ENCODE results near the gene CERS3. TPM values are rescaled to one million over a fixed set of nuclear protein-coding genes. Genes with fewer than 3 reads are reported as not detected.

The CERS3 gene
- total and polyA plus RNA-seq, 5 donors from 2014 or later: 0.12 to 0.17 TPM; not detected in 3

Other genes starting within 250 kb of the CERS3 start
- 8.2 TPM for gene ADAMTS17, start 187.0 kb downstream of the CERS3 start, total RNA-seq
- 1 to 10 TPM in 1 of 4 donors, under 1 TPM in 2, not detected in 1; 0.20 to 1.0 (median 0.31) TPM for gene ADAMTS17, start 187.0 kb downstream of the CERS3 start, polyA plus RNA-seq
- 62.5 TPM for gene LINS1, start 73.2 kb upstream of the CERS3 start, total RNA-seq
- gene LINS1, start 73.2 kb upstream of the CERS3 start, polyA plus RNA-seq: 10 to 100 TPM; 37.8 to 62.8 (median 54.4) TPM
- 20.3 TPM for gene ASB7, start 73.6 kb upstream of the CERS3 start, total RNA-seq
- gene ASB7, start 73.6 kb upstream of the CERS3 start, polyA plus RNA-seq: 10 to 100 TPM; 10.5 to 14.9 (median 12.7) TPM